Superior temporal gyrus (tissue), 1 donor: ENCODE data around the gene HNRNPH2.

ENCODE experiments used
- DNase-seq: peaks from one replicate; pipeline ENCODE4 v3.0.0-alpha.2; 2016; ENCODE audit errors: extremely low spot score

The HNRNPH2 gene

GRCh38 chrX:101462892-101463291, 54.9 kb downstream of the HNRNPH2 start:
- DNase-seq = peak; percentile 13
